GM23338 (cell line): ENCODE results near the gene POLE.

Experiments
- CREB1 ChIP-seq: fragments of 250-450 bp; sonication (Bioruptor Pico); IDR thresholded peaks from 2 replicates; pipeline ENCODE4 v1.5.0; 2020; ENCODE audit warnings: low read depth, mild to moderate bottlenecking, moderate library complexity
- POLR2AphosphoS5 ChIP-seq: IDR thresholded peaks from 2 replicates; pipeline ENCODE4 v1.6.1; 2016; ENCODE audit warnings: antibody characterized with exemption, low read depth
- ZNF114 ChIP-seq: fragments of 250-450 bp; sonication (Bioruptor Pico); IDR thresholded peaks from 2 replicates; pipeline ENCODE4 v1.5.0; 2020; ENCODE audit warnings: mild to moderate bottlenecking, moderate library complexity
- TF ChIP-seq, protein P1 (sequence below): IDR thresholded peaks from 2 replicates; pipeline ENCODE4 v1.6.1; 2016; ENCODE audit warnings: antibody characterized with exemption
- TF ChIP-seq, protein P2 (sequence below), 2 experiments: fragments of 200-600 bp in 1 of 2; sonication (generic) in 1 of 2; conservative IDR thresholded peaks; 2 replicates each; pipeline versions ENCODE4 v1.5.1 to v1.6.1; 2016 to 2017; ENCODE audit warnings: antibody characterized with exemption in 2 of 2, low read depth in 2 of 2, mild to moderate bottlenecking in 2 of 2, moderate library complexity in 1 of 2

DNA sequence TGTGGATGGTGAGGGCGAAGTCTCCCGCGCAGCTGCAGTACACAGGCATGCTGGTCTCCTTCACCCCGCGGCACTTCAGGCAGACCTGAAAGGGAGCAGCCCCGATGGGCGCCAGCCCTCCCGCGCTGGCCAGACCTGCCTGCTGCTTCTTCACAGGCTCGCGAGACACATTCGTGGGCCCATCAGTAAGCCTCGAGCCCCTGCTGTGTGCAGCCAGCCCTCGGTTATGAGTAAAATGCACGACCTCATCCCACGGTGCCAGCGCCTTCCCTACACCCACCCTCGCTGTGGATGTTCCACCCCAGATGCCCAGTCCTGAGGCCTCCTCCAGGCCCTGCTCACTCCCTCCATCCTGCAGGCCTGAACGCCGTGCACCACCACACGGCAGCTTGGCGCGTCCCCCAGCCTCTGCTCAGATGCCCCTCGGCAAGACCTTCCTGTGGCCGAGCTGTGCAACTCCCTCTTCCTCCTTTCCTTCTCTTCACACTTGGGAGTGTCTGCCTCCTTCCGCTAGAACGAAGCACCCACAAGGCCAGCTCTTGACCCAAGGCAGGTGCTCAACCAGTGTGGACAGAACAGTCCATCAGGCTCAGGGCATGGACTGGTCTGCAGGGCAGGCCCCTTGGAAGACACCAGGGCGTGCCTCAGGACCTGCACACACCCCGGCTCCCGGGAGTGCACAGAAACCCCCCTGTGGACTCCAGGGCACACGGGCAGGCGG, 62.1 kb downstream of the POLE start:
- no peak for TF ChIP-seq ZNF114
- TF ChIP-seq, protein P1, sequence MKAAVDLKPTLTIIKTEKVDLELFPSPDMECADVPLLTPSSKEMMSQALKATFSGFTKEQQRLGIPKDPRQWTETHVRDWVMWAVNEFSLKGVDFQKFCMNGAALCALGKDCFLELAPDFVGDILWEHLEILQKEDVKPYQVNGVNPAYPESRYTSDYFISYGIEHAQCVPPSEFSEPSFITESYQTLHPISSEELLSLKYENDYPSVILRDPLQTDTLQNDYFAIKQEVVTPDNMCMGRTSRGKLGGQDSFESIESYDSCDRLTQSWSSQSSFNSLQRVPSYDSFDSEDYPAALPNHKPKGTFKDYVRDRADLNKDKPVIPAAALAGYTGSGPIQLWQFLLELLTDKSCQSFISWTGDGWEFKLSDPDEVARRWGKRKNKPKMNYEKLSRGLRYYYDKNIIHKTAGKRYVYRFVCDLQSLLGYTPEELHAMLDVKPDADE, result no peak
- no peak for TF ChIP-seq CREB1
- TF ChIP-seq, protein P2, sequence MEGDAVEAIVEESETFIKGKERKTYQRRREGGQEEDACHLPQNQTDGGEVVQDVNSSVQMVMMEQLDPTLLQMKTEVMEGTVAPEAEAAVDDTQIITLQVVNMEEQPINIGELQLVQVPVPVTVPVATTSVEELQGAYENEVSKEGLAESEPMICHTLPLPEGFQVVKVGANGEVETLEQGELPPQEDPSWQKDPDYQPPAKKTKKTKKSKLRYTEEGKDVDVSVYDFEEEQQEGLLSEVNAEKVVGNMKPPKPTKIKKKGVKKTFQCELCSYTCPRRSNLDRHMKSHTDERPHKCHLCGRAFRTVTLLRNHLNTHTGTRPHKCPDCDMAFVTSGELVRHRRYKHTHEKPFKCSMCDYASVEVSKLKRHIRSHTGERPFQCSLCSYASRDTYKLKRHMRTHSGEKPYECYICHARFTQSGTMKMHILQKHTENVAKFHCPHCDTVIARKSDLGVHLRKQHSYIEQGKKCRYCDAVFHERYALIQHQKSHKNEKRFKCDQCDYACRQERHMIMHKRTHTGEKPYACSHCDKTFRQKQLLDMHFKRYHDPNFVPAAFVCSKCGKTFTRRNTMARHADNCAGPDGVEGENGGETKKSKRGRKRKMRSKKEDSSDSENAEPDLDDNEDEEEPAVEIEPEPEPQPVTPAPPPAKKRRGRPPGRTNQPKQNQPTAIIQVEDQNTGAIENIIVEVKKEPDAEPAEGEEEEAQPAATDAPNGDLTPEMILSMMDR (conservative IDR thresholded peaks at IDR 0.05; ENCODE audit: low read depth in 2 of 2), result no peak
- no peak for TF ChIP-seq POLR2AphosphoS5
